ENCODE data around the gene MIEF1.

DNA sequence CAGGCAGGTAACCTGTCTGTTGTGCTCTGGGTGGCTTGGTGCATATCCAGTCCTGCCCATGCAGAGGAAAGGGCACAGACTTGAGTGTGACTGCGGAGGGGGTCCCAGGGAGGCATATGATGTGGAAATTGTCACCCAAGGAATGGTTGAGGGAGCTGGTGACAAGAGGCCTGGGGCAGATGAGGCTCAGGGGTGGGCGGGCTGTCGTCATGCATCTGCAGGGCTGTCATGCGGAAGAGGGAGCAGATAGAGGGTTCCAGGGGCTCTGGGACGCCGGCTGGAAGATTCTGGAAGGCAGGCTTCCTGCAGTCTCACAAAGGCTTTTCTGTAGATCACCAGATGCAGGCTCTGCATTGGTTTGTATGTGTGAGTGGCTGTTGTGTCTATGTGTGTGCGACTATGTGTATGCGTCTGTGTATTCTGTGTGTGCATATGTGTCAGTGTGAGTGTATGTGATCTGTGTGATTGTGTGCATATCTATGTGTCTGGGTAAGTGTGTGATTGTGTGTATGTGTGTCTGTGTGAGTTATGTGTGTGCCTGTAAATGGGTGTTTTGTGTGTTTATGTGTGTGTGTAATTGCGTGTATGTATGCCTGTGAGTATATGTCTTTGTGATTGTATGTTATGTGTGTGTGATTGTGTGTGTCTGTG is 60.9 kb downstream of the MIEF1 start:
- no peak for TF ChIP-seq CTCF (IDR thresholded peaks at IDR 0.05)
- TF ChIP-seq POLR2A (IDR thresholded peaks at IDR 0.05), result no peak
